GM12878 (cell line): ENCODE data around the gene TSSK3. TPM values are rescaled to one million over a fixed set of nuclear protein-coding genes. Genes with fewer than 3 reads are reported as not detected.

Source experiments
- BCL11A ChIP-seq: IDR thresholded peaks from 2 replicates; pipeline ENCODE4 v1.6.1; 2011; ENCODE audit warnings: low read depth, low read length
- BRCA1 ChIP-seq: IDR thresholded peaks from 2 replicates; pipeline ENCODE4 v1.6.1; 2011; ENCODE audit warnings: low read depth, low read length, improper control_type of control experiment
- CBFB ChIP-seq: IDR thresholded peaks from 2 replicates; pipeline ENCODE4 v1.6.1; 2016; ENCODE audit warnings: antibody characterized with exemption, low read depth
- CBX5 ChIP-seq: sonication (generic); IDR thresholded peaks from 2 replicates; pipeline ENCODE4 v1.6.1; 2016; ENCODE audit warnings: low read depth, moderate library complexity, mild to moderate bottlenecking, inconsistent platforms
- CREB1 ChIP-seq: IDR thresholded peaks from 2 replicates; pipeline ENCODE4 v1.6.1; 2012; ENCODE audit warnings: low read depth, mild to moderate bottlenecking, inconsistent platforms
- DPF2 ChIP-seq: fragments of 450-650 bp; IDR thresholded peaks from 2 replicates; pipeline ENCODE4 v1.6.1; 2017; ENCODE audit warnings: mild to moderate bottlenecking
- HDAC2 ChIP-seq: fragments of 200-600 bp; sonication (generic); IDR thresholded peaks from 2 replicates; pipeline ENCODE4 v1.6.1; 2017
- KLF5 ChIP-seq: fragments of 450-650 bp; IDR thresholded peaks from 2 replicates; pipeline ENCODE4 v1.6.1; 2014; ENCODE audit warnings: mild to moderate bottlenecking; ENCODE audit not compliant: partially characterized antibody
- POLR2AphosphoS2 ChIP-seq: IDR thresholded peaks from 2 replicates; pipeline ENCODE4 v1.6.1; 2011; ENCODE audit warnings: low read depth, mild to moderate bottlenecking, low read length, improper control_type of control experiment, moderate library complexity
- POU2F2 ChIP-seq: IDR thresholded peaks from 3 replicates; pipeline ENCODE4 v1.6.1; 2011; ENCODE audit warnings: low read depth, mild to moderate bottlenecking, low read length, borderline replicate concordance
- RAD21 ChIP-seq: IDR thresholded peaks from 2 replicates; pipeline ENCODE4 v1.6.1; 2011; ENCODE audit warnings: mild to moderate bottlenecking, low read depth, low read length, moderate library complexity; ENCODE audit not compliant: insufficient read depth
- RB1 ChIP-seq: fragments of 450-650 bp; formaldehyde crosslinking; IDR thresholded peaks from 2 replicates; pipeline ENCODE4 v1.6.1; 2017; ENCODE audit warnings: mild to moderate bottlenecking, borderline replicate concordance
- SMC3 ChIP-seq: IDR thresholded peaks from 2 replicates; pipeline ENCODE4 v1.6.1; 2011; ENCODE audit warnings: low read length, improper control_type of control experiment, borderline replicate concordance
- SPI1 ChIP-seq: IDR thresholded peaks from 2 replicates; pipeline ENCODE4 v1.6.1; 2011; ENCODE audit warnings: low read depth, mild to moderate bottlenecking, low read length, moderate library complexity, borderline replicate concordance; ENCODE audit not compliant: insufficient read depth
- SREBF2 ChIP-seq: IDR thresholded peaks from 2 replicates; pipeline ENCODE4 v1.6.1; 2012; ENCODE audit warnings: mild to moderate bottlenecking, low read length
- USF2 ChIP-seq: IDR thresholded peaks from 2 replicates; pipeline ENCODE4 v1.6.1; 2011; ENCODE audit warnings: low read depth, low read length, improper control_type of control experiment, borderline replicate concordance
- YBX1 ChIP-seq: fragments of 450-650 bp; IDR thresholded peaks from 2 replicates; pipeline ENCODE4 v1.6.1; 2016; ENCODE audit warnings: antibody characterized with exemption
- YY1 ChIP-seq: IDR thresholded peaks from 2 replicates; pipeline ENCODE4 v1.6.1; 2011; ENCODE audit warnings: low read depth, mild to moderate bottlenecking, low read length
- ZBED1 ChIP-seq: IDR thresholded peaks from 2 replicates; pipeline ENCODE4 v1.6.1; 2016; ENCODE audit warnings: borderline replicate concordance
- ZZZ3 ChIP-seq: IDR thresholded peaks from 2 replicates; pipeline ENCODE4 v1.6.1; 2011; ENCODE audit warnings: low read depth; ENCODE audit not compliant: control insufficient read depth, insufficient read length
- polyA plus RNA-seq, 11 experiments: library from polyadenylated mRNA; depleted of rRNA in 4 of 11; unstranded in 6 of 11; stranded (reverse) in 5 of 11; fragments of >200 nt; fragmentation: Nextera tagmentation in 4 of 11; fragmentation: Illumina TruSeq in 1 of 11; extraction: Ambion mirVana in 4 of 11; extraction: Trizol in 1 of 11; gene quantifications; 1 replicate in 1 of 11; 2 replicates in 10 of 11; pipeline versions ENCODE4 v1.2.1 to v1.2.3, GENCODE V29; 2011 to 2016; ENCODE audit warnings: inconsistent platforms in 2 of 11, missing spikeins in 2 of 11, low read depth in 1 of 11
- total RNA-seq, 4 experiments: library from RNA; depleted of rRNA in 3 of 4; stranded (reverse); fragments of >200 nt in 3 of 4; fragmentation: Illumina TruSeq in 1 of 4; extraction: Trizol in 1 of 4; gene quantifications; 2 replicates each; pipeline versions ENCODE4 v1.2.1 to v1.2.3, GENCODE V29; 2013 to 2021
- TF ChIP-seq, protein P1 (sequence below): fragments of 450-650 bp; IDR thresholded peaks from 2 replicates; pipeline ENCODE4 v1.6.1; 2017; ENCODE audit warnings: borderline replicate concordance
- TF ChIP-seq, protein P2 (sequence below): IDR thresholded peaks from 2 replicates; pipeline ENCODE4 v1.6.1; 2012; ENCODE audit warnings: low read depth, low read length, improper control_type of control experiment
- TF ChIP-seq, protein P3 (sequence below), 3 experiments: IDR thresholded peaks in 2 of 3; conservative IDR thresholded peaks in 1 of 3; 2 replicates each; pipeline ENCODE4 v1.5.1; 2011; ENCODE audit warnings: low read depth in 3 of 3, low read length in 3 of 3, mild to moderate bottlenecking in 3 of 3, control low read depth in 2 of 3, moderate library complexity in 2 of 3, inconsistent platforms in 1 of 3, mixed read lengths in 1 of 3; ENCODE audit not compliant: control insufficient read depth in 2 of 3, insufficient read depth in 1 of 3; ENCODE audit errors: extremely low read depth in 1 of 3
- TF ChIP-seq, protein P4 (sequence below): fragments of 450-650 bp; IDR thresholded peaks from 2 replicates; pipeline ENCODE4 v1.6.1; 2014; ENCODE audit warnings: mild to moderate bottlenecking

The TSSK3 gene
- total and polyA plus RNA-seq, 10 of the 15 experiments (the other 5 are each of a cell fraction or from before 2014, with no cell fraction given): 0.42 to 0.82 (median 0.60) TPM

DNA sequence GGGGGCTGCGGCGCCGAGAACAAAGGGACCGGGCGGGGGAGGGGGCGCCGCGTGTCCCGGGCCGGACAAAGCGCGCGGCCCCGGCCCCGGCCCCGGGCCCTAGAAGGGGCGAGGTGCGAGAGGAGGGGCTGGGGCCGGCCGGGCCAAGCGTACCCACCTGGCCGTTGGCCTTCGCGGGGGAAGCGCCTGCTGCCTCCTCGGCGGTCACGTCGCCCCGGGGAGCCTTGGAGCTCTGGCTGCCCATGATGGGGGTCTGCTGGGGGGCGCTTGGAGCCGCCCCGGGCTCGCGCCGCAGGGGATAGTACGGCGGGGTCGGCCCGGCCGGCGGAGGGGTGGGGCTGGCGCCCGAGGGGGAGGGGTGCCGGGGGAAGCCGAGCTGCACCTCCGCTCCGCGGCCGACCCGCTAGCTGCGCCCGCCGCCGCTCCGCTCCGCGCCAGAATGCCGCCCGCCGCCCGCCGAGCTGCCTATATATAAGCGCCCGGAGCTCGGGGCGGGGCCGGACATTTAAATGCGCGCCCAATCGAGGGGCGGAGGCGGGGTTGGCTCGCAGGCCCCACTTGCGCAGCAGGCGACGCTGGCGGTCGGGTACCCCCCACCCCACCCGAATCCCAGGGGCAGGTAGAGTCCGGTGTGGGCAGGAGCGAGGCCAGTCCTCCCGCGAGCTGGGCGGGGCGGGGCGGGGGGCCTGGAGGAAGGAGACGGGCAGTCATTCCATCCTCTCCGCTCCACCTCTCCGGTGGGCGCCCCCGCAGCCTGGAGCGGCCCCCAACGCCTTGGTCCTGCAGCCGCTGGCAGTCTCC, 26.3 kb upstream of the TSSK3 start, which contains the start of gene MARCKSL1 (continued):
- TF ChIP-seq RAD21 (no peak), DPF2 (no peak), BCL11A (no peak), POU2F2 (peak; percentile 91), YBX1 (no peak), YY1 (peak; percentile 58; the same call in 1 of the 2 replicates), ZZZ3 (no peak), CBFB (no peak), SPI1 (no peak), HDAC2 (no peak), SREBF2 (no peak), RB1 (no peak), CREB1 (no peak), BRCA1 (no peak), SMC3 (0 out of 2 replicates have a peak, but pooled peaks have one; percentile 1), USF2 (no peak), KLF5 (no peak), POLR2AphosphoS2 (peak; percentile 97), CBX5 (no peak), ZBED1 (no peak)
- TF ChIP-seq, protein P1, sequence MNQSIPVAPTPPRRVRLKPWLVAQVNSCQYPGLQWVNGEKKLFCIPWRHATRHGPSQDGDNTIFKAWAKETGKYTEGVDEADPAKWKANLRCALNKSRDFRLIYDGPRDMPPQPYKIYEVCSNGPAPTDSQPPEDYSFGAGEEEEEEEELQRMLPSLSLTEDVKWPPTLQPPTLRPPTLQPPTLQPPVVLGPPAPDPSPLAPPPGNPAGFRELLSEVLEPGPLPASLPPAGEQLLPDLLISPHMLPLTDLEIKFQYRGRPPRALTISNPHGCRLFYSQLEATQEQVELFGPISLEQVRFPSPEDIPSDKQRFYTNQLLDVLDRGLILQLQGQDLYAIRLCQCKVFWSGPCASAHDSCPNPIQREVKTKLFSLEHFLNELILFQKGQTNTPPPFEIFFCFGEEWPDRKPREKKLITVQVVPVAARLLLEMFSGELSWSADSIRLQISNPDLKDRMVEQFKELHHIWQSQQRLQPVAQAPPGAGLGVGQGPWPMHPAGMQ: no peak
- TF ChIP-seq, protein P2, sequence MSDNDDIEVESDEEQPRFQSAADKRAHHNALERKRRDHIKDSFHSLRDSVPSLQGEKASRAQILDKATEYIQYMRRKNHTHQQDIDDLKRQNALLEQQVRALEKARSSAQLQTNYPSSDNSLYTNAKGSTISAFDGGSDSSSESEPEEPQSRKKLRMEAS: 0 out of 2 replicates have a peak, but pooled peaks have one; percentile 11
- TF ChIP-seq, protein P3, sequence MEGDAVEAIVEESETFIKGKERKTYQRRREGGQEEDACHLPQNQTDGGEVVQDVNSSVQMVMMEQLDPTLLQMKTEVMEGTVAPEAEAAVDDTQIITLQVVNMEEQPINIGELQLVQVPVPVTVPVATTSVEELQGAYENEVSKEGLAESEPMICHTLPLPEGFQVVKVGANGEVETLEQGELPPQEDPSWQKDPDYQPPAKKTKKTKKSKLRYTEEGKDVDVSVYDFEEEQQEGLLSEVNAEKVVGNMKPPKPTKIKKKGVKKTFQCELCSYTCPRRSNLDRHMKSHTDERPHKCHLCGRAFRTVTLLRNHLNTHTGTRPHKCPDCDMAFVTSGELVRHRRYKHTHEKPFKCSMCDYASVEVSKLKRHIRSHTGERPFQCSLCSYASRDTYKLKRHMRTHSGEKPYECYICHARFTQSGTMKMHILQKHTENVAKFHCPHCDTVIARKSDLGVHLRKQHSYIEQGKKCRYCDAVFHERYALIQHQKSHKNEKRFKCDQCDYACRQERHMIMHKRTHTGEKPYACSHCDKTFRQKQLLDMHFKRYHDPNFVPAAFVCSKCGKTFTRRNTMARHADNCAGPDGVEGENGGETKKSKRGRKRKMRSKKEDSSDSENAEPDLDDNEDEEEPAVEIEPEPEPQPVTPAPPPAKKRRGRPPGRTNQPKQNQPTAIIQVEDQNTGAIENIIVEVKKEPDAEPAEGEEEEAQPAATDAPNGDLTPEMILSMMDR (IDR thresholded peaks at IDR 0.05 in 2 of 3, conservative IDR thresholded peaks at IDR 0.05 in 1 of 3; ENCODE audit: control insufficient read depth in 2 of 3, extremely low read depth in 1 of 3, insufficient read depth in 1 of 3, low read depth in 3 of 3, low read length in 3 of 3): no peak
- TF ChIP-seq, protein P4, sequence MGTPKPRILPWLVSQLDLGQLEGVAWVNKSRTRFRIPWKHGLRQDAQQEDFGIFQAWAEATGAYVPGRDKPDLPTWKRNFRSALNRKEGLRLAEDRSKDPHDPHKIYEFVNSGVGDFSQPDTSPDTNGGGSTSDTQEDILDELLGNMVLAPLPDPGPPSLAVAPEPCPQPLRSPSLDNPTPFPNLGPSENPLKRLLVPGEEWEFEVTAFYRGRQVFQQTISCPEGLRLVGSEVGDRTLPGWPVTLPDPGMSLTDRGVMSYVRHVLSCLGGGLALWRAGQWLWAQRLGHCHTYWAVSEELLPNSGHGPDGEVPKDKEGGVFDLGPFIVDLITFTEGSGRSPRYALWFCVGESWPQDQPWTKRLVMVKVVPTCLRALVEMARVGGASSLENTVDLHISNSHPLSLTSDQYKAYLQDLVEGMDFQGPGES: no peak
